Smooth muscle cell (in vitro differentiated cells): ENCODE measurements around the gene EMC10. TPM values are rescaled to one million over a fixed set of nuclear protein-coding genes. Genes with fewer than 3 reads are reported as not detected.

ENCODE experiments used
- DNase-seq: peaks from one replicate; lab custom pipeline; 2025; ENCODE audit not compliant: unreplicated experiment; lab: John Stamatoyannopoulos, UW
- H2AFZ ChIP-seq: fragments of 200-600 bp; sonication (generic); 2 replicates; pipeline ENCODE4 v1.6.0; 2016; ENCODE audit warnings: antibody characterized with exemption, low read depth, mild to moderate bottlenecking
- H3F3A ChIP-seq: fragments of 200-600 bp; sonication (generic); 2 replicates; pipeline ENCODE4 v1.6.0; 2017; ENCODE audit warnings: antibody characterized with exemption, low read depth
- H3K27ac ChIP-seq: fragments of 200-600 bp; sonication (generic); 2 replicates; pipeline ENCODE4 v1.5.1; 2016; ENCODE audit warnings: low read depth, mild to moderate bottlenecking
- H3K27me3 ChIP-seq: fragments of 200-600 bp; sonication (generic); 2 replicates; pipeline ENCODE4 v1.6.1; 2016; ENCODE audit warnings: low read depth, mild to moderate bottlenecking
- H3K36me3 ChIP-seq: fragments of 200-600 bp; sonication (generic); 2 replicates; pipeline ENCODE4 v1.5.1; 2016; ENCODE audit warnings: low read depth
- H3K4me1 ChIP-seq: fragments of 200-600 bp; sonication (generic); 2 replicates; pipeline ENCODE4 v1.5.1; 2016; ENCODE audit warnings: low read depth
- H3K4me2 ChIP-seq: fragments of 200-600 bp; sonication (generic); 2 replicates; pipeline ENCODE4 v1.6.0; 2016; ENCODE audit warnings: mild to moderate bottlenecking
- H3K4me3 ChIP-seq: fragments of 200-600 bp; sonication (generic); 2 replicates; pipeline ENCODE4 v1.5.1; 2016; ENCODE audit warnings: mild to moderate bottlenecking
- H3K79me2 ChIP-seq: fragments of 200-600 bp; sonication (generic); 2 replicates; pipeline ENCODE4 v1.6.0; 2016; ENCODE audit warnings: low read depth, mild to moderate bottlenecking
- H3K9ac ChIP-seq: fragments of 200-600 bp; sonication (generic); 2 replicates; pipeline ENCODE4 v1.6.0; 2016; ENCODE audit warnings: low read depth
- H3K9me3 ChIP-seq: fragments of 200-600 bp; sonication (generic); replicated peaks from 2 replicates; pipeline ENCODE4 v1.5.1; 2016; ENCODE audit warnings: low read depth
- H4K20me1 ChIP-seq: fragments of 200-600 bp; sonication (generic); 2 replicates; pipeline ENCODE4 v1.6.0; 2016; ENCODE audit warnings: low read depth
- WGBS: methylation state at CpG from one replicate; pipeline ENCODE4 v1.1.7; 2016; ENCODE audit warnings: low lambda C conversion rate; 5-methylcytosine and 5-hydroxymethylcytosine counted together
- polyA plus RNA-seq: library from polyadenylated mRNA; unstranded; fragments of >200 nt; fragmentation: Nextera tagmentation; extraction: Ambion mirVana; gene quantifications from 2 replicates; pipeline ENCODE4 v1.2.1, GENCODE V29; 2016
- total RNA-seq: library from RNA; depleted of rRNA; stranded (reverse); fragments of >200 nt; gene quantifications from 2 replicates; pipeline ENCODE4 v1.2.3, GENCODE V29; 2014
- TF ChIP-seq, protein P1 (sequence below): fragments of 200-600 bp; sonication (generic); IDR thresholded peaks from 2 replicates; pipeline ENCODE4 v1.5.1; 2017; ENCODE audit warnings: borderline replicate concordance, mild to moderate bottlenecking, antibody characterized with exemption; ENCODE audit not compliant: insufficient read depth, poor library complexity, severe bottlenecking

Gene EMC10
- total and polyA plus RNA-seq, 2 experiments from 2014 or later: 18.0 to 51.7 TPM

GRCh38 chr19:50459067-50459456 is 17.2 kb upstream of the EMC10 start:
- Histone ChIP-seq H3F3A (no peaks in the 10 kb centered on the region), H4K20me1 (no peaks in the 10 kb centered on the region), H3K4me1 (no peaks in the 10 kb centered on the region), H3K9ac (no peak overlapping the region), H3K4me2 (no peak overlapping the region), H2AFZ (no peak overlapping the region), H3K4me3 (no peak overlapping the region), H3K36me3 (no peaks in the 10 kb centered on the region), H3K79me2 (no peaks in the 10 kb centered on the region), H3K27ac (no peak overlapping the region), H3K27me3 (no peaks in the 10 kb centered on the region), H3K9me3 (no peaks in the 10 kb centered on the region)
- no peak for DNase-seq
- TF ChIP-seq, protein P1, sequence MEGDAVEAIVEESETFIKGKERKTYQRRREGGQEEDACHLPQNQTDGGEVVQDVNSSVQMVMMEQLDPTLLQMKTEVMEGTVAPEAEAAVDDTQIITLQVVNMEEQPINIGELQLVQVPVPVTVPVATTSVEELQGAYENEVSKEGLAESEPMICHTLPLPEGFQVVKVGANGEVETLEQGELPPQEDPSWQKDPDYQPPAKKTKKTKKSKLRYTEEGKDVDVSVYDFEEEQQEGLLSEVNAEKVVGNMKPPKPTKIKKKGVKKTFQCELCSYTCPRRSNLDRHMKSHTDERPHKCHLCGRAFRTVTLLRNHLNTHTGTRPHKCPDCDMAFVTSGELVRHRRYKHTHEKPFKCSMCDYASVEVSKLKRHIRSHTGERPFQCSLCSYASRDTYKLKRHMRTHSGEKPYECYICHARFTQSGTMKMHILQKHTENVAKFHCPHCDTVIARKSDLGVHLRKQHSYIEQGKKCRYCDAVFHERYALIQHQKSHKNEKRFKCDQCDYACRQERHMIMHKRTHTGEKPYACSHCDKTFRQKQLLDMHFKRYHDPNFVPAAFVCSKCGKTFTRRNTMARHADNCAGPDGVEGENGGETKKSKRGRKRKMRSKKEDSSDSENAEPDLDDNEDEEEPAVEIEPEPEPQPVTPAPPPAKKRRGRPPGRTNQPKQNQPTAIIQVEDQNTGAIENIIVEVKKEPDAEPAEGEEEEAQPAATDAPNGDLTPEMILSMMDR: no peak
- WGBS: 96% methylated on average over 8 of the region's 32 CpGs

- no peaks in the 10 kb centered on the region for H3K79me2 ChIP-seq
- no peaks in the 10 kb centered on the region for H4K20me1 ChIP-seq
- TF ChIP-seq, protein P1: no peak
- no peak overlapping the region for H3K27ac ChIP-seq
- no peaks in the 10 kb centered on the region for H3K27me3 ChIP-seq
- no peak for DNase-seq
- no CpG with 5 or more reads among the region's 1 CpG for WGBS
- H3K9me3 ChIP-seq: no peaks in the 10 kb centered on the region
- no peak overlapping the region for H3K9ac ChIP-seq
- no peak overlapping the region for H3K4me3 ChIP-seq
- H3K36me3 ChIP-seq: no peaks in the 10 kb centered on the region
- H3F3A ChIP-seq: no peaks in the 10 kb centered on the region
- H2AFZ ChIP-seq: no peak overlapping the region
- H3K4me2 ChIP-seq: no peak overlapping the region
- H3K4me1 ChIP-seq: no peaks in the 10 kb centered on the region
Observed at GRCh38 chr19:50459638-50460037, 16.7 kb upstream of the EMC10 start.

GRCh38 chr19:50460161-50460765 is 16.0 kb upstream of the EMC10 start:
- Histone ChIP-seq H3K27me3 (no peaks in the 10 kb centered on the region), H3K4me1 (no peaks in the 10 kb centered on the region), H4K20me1 (no peaks in the 10 kb centered on the region), H3K9ac (no peak overlapping the region), H3K4me2 (no peak overlapping the region), H3K79me2 (no peaks in the 10 kb centered on the region), H3F3A (no peaks in the 10 kb centered on the region), H2AFZ (no peak overlapping the region), H3K36me3 (no peaks in the 10 kb centered on the region), H3K4me3 (no peak overlapping the region), H3K9me3 (no peaks in the 10 kb centered on the region), H3K27ac (no peak overlapping the region)
- 64% methylated on average over 13 of the region's 13 CpGs for WGBS
- TF ChIP-seq, protein P1: no peak
- no peak for DNase-seq
